A549 (cell line): ENCODE measurements around the gene TCERG1L.

Experiments
- RFX5 ChIP-seq: fragments of 450-650 bp; IDR thresholded peaks from 2 replicates; pipeline ENCODE4 v1.7.1; 2014; ENCODE audit warnings: antibody characterized with exemption, mild to moderate bottlenecking, moderate library complexity
- TF ChIP-seq, protein P1 (sequence below): fragments of 200-600 bp; sonication (generic); IDR thresholded peaks from 2 replicates; pipeline ENCODE4 v1.6.1; 2016; ENCODE audit warnings: antibody characterized with exemption, mild to moderate bottlenecking, moderate library complexity
- TF ChIP-seq, protein P2 (sequence below): fragments of >200 bp; sonication (Bioruptor Twin); formaldehyde crosslinking; IDR thresholded peaks from 3 replicates; pipeline ENCODE4 v1.5.1; 2016

DNA sequence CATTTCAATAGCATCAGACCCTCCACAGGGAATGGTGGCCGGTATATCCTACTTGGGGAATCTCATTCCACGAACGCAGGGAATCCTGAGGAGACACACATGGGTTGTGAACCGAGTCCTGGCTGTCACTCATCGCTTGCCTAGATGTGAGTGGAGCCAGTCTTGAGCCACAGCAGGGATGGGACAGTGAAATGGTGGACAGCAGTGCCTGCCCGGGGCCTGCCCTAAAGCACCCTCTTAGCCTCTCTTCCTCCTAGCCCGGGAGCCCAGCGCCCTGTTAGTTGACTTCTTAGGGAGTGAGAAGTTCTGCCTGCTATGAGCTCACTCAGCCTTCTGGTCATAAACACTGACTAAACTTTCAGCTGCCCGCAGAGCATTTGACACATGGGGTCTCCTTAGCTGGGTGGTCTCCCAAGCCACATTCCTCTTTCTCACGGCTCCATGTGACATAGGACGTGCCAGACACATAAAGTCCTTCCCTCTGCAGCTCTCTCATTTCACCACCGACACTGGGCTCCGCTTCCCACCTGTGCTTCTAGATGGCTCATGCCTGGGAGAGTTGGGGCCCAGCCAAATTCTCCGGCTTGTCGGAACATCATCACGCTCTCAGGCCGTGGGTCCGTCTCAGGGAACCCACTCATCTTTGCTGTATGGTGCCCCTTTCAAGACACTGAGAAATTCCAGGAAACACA lies 60.9 kb downstream of the TCERG1L start:
- no peak for TF ChIP-seq RFX5
- TF ChIP-seq, protein P1, sequence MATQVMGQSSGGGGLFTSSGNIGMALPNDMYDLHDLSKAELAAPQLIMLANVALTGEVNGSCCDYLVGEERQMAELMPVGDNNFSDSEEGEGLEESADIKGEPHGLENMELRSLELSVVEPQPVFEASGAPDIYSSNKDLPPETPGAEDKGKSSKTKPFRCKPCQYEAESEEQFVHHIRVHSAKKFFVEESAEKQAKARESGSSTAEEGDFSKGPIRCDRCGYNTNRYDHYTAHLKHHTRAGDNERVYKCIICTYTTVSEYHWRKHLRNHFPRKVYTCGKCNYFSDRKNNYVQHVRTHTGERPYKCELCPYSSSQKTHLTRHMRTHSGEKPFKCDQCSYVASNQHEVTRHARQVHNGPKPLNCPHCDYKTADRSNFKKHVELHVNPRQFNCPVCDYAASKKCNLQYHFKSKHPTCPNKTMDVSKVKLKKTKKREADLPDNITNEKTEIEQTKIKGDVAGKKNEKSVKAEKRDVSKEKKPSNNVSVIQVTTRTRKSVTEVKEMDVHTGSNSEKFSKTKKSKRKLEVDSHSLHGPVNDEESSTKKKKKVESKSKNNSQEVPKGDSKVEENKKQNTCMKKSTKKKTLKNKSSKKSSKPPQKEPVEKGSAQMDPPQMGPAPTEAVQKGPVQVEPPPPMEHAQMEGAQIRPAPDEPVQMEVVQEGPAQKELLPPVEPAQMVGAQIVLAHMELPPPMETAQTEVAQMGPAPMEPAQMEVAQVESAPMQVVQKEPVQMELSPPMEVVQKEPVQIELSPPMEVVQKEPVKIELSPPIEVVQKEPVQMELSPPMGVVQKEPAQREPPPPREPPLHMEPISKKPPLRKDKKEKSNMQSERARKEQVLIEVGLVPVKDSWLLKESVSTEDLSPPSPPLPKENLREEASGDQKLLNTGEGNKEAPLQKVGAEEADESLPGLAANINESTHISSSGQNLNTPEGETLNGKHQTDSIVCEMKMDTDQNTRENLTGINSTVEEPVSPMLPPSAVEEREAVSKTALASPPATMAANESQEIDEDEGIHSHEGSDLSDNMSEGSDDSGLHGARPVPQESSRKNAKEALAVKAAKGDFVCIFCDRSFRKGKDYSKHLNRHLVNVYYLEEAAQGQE = no peak
- TF ChIP-seq, protein P2, sequence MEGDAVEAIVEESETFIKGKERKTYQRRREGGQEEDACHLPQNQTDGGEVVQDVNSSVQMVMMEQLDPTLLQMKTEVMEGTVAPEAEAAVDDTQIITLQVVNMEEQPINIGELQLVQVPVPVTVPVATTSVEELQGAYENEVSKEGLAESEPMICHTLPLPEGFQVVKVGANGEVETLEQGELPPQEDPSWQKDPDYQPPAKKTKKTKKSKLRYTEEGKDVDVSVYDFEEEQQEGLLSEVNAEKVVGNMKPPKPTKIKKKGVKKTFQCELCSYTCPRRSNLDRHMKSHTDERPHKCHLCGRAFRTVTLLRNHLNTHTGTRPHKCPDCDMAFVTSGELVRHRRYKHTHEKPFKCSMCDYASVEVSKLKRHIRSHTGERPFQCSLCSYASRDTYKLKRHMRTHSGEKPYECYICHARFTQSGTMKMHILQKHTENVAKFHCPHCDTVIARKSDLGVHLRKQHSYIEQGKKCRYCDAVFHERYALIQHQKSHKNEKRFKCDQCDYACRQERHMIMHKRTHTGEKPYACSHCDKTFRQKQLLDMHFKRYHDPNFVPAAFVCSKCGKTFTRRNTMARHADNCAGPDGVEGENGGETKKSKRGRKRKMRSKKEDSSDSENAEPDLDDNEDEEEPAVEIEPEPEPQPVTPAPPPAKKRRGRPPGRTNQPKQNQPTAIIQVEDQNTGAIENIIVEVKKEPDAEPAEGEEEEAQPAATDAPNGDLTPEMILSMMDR = no peak
